H1 (cell line): ENCODE measurements around the gene PITX1. TPM values are rescaled to one million over a fixed set of nuclear protein-coding genes. Genes with fewer than 3 reads are reported as not detected.

ENCODE experiments used
- CTCF ChIA-PET: fragments of 300-600 bp; sonication (Branson Sonifier 250); formaldehyde crosslinking; loops from one replicate; lab custom pipeline; 2021; ENCODE audit not compliant: partially characterized antibody; lab: Charles Lee
- POLR2A ChIA-PET: fragments of 300-600 bp; sonication (Branson Sonifier 250); formaldehyde crosslinking; loops from one replicate; lab custom pipeline; 2021; ENCODE audit warnings: inconsistent platforms; ENCODE audit not compliant: partially characterized antibody; lab: Charles Lee
- DNase-seq, 2 experiments: peaks; one replicate each; pipeline versions ENCODE4 v3.0.0 to v3.0.0-alpha.2; 2010 to 2022; ENCODE audit warnings: low spot score in 2 of 2, low read depth in 1 of 2, mixed read lengths in 1 of 2
- FAIRE-seq: peaks from 2 replicates; lab custom pipeline; 2011; peaks lifted over from hg19 to GRCh38; lab: Jason Lieb, UNC
- H2AFZ ChIP-seq: 2 replicates; pipeline ENCODE4 v1.8.1; 2012; ENCODE audit warnings: low read length, inconsistent platforms
- H2AK5ac ChIP-seq: 2 replicates; pipeline ENCODE4 v1.6.1; 2013; ENCODE audit warnings: low read depth, low read length
- H2BK120ac ChIP-seq: replicated peaks from 2 replicates; pipeline ENCODE3; 2013; ENCODE audit warnings: low read depth, low read length, inconsistent platforms
- H2BK12ac ChIP-seq: 2 replicates; pipeline ENCODE4 v1.6.1; 2013; ENCODE audit warnings: low read depth, low read length
- H2BK15ac ChIP-seq: 2 replicates; pipeline ENCODE4 v1.6.1; 2013; ENCODE audit warnings: low read length
- H2BK20ac ChIP-seq: 2 replicates; pipeline ENCODE4 v1.6.1; 2013; ENCODE audit warnings: low read length
- H2BK5ac ChIP-seq: 2 replicates; pipeline ENCODE4 v1.6.1; 2013; ENCODE audit warnings: low read depth, low read length
- H3K14ac ChIP-seq: 2 replicates; pipeline ENCODE4 v1.6.1; 2013; ENCODE audit warnings: inconsistent platforms; ENCODE audit not compliant: insufficient read length
- H3K18ac ChIP-seq: 2 replicates; pipeline ENCODE4 v1.6.1; 2013; ENCODE audit warnings: low read length; ENCODE audit errors: extremely low read depth
- H3K23ac ChIP-seq: 2 replicates; pipeline ENCODE4 v1.6.1; 2013; ENCODE audit warnings: inconsistent platforms; ENCODE audit not compliant: insufficient read length
- H3K23me2 ChIP-seq: 2 replicates; pipeline ENCODE4 v1.6.1; 2013; ENCODE audit warnings: low read depth, low read length
- H3K27ac ChIP-seq: 2 replicates; pipeline ENCODE4 v1.6.1; 2011; ENCODE audit warnings: low read depth, low read length, inconsistent platforms
- H3K27me3 ChIP-seq, 4 experiments: replicated peaks in 1 of 4; 1 replicate in 1 of 4; 2 replicates in 3 of 4; pipeline versions ENCODE4 v1.6.1 to v1.8.1; 2011 to 2013; ENCODE audit warnings: low read length in 3 of 4, mild to moderate bottlenecking in 3 of 4, inconsistent platforms in 2 of 4, mixed read lengths in 2 of 4, moderate library complexity in 1 of 4; ENCODE audit not compliant: control insufficient read depth in 3 of 4, insufficient read depth in 3 of 4; ENCODE audit errors: extremely low read depth in 1 of 4
- H3K36me3 ChIP-seq, 4 experiments: 2 replicates each; pipeline versions ENCODE4 v1.6.1 to v1.8.1; 2011 to 2013; ENCODE audit warnings: mild to moderate bottlenecking in 4 of 4, low read length in 3 of 4, moderate library complexity in 2 of 4, control low read depth in 1 of 4, inconsistent platforms in 1 of 4; ENCODE audit not compliant: insufficient read depth in 4 of 4, control insufficient read depth in 2 of 4
- H3K4ac ChIP-seq: replicated peaks from 2 replicates; pipeline ENCODE3; 2013; ENCODE audit warnings: low read length, low read depth, mixed read lengths, inconsistent platforms; ENCODE audit not compliant: insufficient read length
- H3K4me1 ChIP-seq, 4 experiments: replicated peaks in 1 of 4; 1 replicate in 1 of 4; 2 replicates in 3 of 4; pipeline versions ENCODE4 v1.6.1 to v1.8.1; 2011 to 2013; ENCODE audit warnings: low read length in 3 of 4, inconsistent platforms in 2 of 4, mixed read lengths in 1 of 4; ENCODE audit not compliant: insufficient read depth in 4 of 4, control insufficient read depth in 3 of 4
- H3K4me2 ChIP-seq, 2 experiments: 2 replicates each; pipeline versions ENCODE4 v1.6.1 to v1.8.1; 2011 to 2013; ENCODE audit warnings: low read depth in 2 of 2, low read length in 2 of 2, control low read depth in 1 of 2, inconsistent platforms in 1 of 2, mild to moderate bottlenecking in 1 of 2; ENCODE audit not compliant: insufficient read depth in 1 of 2
- H3K4me3 ChIP-seq, 4 experiments: fragments of 200-600, 300-600 bp in 1 of 4; sonication (generic), shearing (Covaris generic), sonication (Bioruptor Twin) in 1 of 4; 2 replicates each; pipeline versions ENCODE4 v1.5.1 to v1.8.1; 2011 to 2016; ENCODE audit warnings: low read length in 4 of 4, low read depth in 3 of 4, control low read depth in 2 of 4, inconsistent platforms in 2 of 4, mild to moderate bottlenecking in 2 of 4, mixed read lengths in 1 of 4, moderate library complexity in 1 of 4; ENCODE audit not compliant: insufficient read depth in 2 of 4; ENCODE audit errors: extremely low read depth in 1 of 4
- H3K56ac ChIP-seq: replicated peaks from 2 replicates; pipeline ENCODE3; 2013; ENCODE audit warnings: low read depth, mild to moderate bottlenecking, mixed read lengths, low read length, inconsistent platforms; ENCODE audit not compliant: insufficient read length
- H3K79me1 ChIP-seq: 2 replicates; pipeline ENCODE4 v1.6.1; 2013; ENCODE audit warnings: low read depth, low read length, control low read depth
- H3K79me2 ChIP-seq, 2 experiments: 2 replicates each; pipeline versions ENCODE4 v1.6.1 to v1.8.1; 2012 to 2013; ENCODE audit warnings: low read length in 2 of 2, mild to moderate bottlenecking in 2 of 2, inconsistent platforms in 1 of 2; ENCODE audit not compliant: insufficient read depth in 2 of 2, control insufficient read depth in 1 of 2
- H3K9ac ChIP-seq, 4 experiments: replicated peaks in 1 of 4; 1 replicate in 1 of 4; 2 replicates in 3 of 4; pipeline versions ENCODE4 v1.6.1 to v1.8.1; 2011 to 2013; ENCODE audit warnings: low read depth in 3 of 4, low read length in 3 of 4, control low read depth in 2 of 4, mild to moderate bottlenecking in 2 of 4, moderate library complexity in 2 of 4, inconsistent platforms in 1 of 4; ENCODE audit errors: extremely low read depth in 1 of 4
- H3K9me3 ChIP-seq, 2 experiments: 2 replicates each; pipeline versions ENCODE4 v1.6.1 to v1.8.1; 2012 to 2013; ENCODE audit warnings: mild to moderate bottlenecking in 2 of 2, moderate library complexity in 2 of 2, control low read depth in 1 of 2, inconsistent platforms in 1 of 2, low read depth in 1 of 2, low read length in 1 of 2, mixed read lengths in 1 of 2; ENCODE audit not compliant: insufficient read depth in 2 of 2
- H4K20me1 ChIP-seq, 2 experiments: replicated peaks in 1 of 2; 2 replicates each; pipeline versions ENCODE3 to v1.8.1; 2011 to 2013; ENCODE audit warnings: inconsistent platforms in 2 of 2, low read length in 2 of 2, mild to moderate bottlenecking in 1 of 2; ENCODE audit not compliant: insufficient read depth in 2 of 2, control insufficient read depth in 1 of 2
- H4K5ac ChIP-seq: 2 replicates; pipeline ENCODE4 v1.6.1; 2013; ENCODE audit warnings: low read length, low read depth, mixed read lengths, inconsistent platforms; ENCODE audit not compliant: insufficient read length
- H4K8ac ChIP-seq: 2 replicates; pipeline ENCODE4 v1.8.0; 2013; ENCODE audit warnings: mild to moderate bottlenecking, moderate library complexity, low read length, inconsistent platforms; ENCODE audit not compliant: insufficient read depth; ENCODE audit errors: extremely low read depth
- H4K91ac ChIP-seq: replicated peaks from 2 replicates; pipeline ENCODE3; 2013; ENCODE audit warnings: low read length, mixed read lengths, inconsistent platforms; ENCODE audit not compliant: insufficient read length
- CHD2 ChIP-seq: IDR thresholded peaks from 2 replicates; pipeline ENCODE4 v1.6.1; 2012; ENCODE audit warnings: low read length, improper control_type of control experiment
- CTBP2 ChIP-seq: IDR thresholded peaks from 2 replicates; pipeline ENCODE4 v1.7.0; 2011; ENCODE audit warnings: borderline replicate concordance, mild to moderate bottlenecking, moderate library complexity, mixed read lengths, low read length; ENCODE audit not compliant: insufficient read depth, insufficient read length
- KDM4A ChIP-seq: IDR thresholded peaks from one replicate; pipeline ENCODE4 v1.7.1; 2012; ENCODE audit warnings: low read depth, mild to moderate bottlenecking, moderate library complexity, low read length, inconsistent platforms; ENCODE audit not compliant: severe bottlenecking
- RFX5 ChIP-seq: IDR thresholded peaks from 2 replicates; pipeline ENCODE4 v1.6.1; 2011; ENCODE audit warnings: low read depth, low read length, improper control_type of control experiment, borderline replicate concordance
- SIRT6 ChIP-seq: IDR thresholded peaks from one replicate; pipeline ENCODE4 v1.7.1; 2012; ENCODE audit warnings: low read length, inconsistent platforms
- YY1 ChIP-seq: IDR thresholded peaks from 2 replicates; pipeline ENCODE4 v1.6.1; 2011; ENCODE audit warnings: low read depth, mild to moderate bottlenecking, low read length
- WGBS, 2 experiments: shearing (Covaris generic) in 1 of 2; methylation state at CpG; one replicate each; pipeline versions ENCODE4 v1.1.6 to v1.1.7; 2013 to 2015; ENCODE audit warnings: low lambda C conversion rate in 2 of 2, mixed read lengths in 2 of 2, inconsistent platforms in 1 of 2, low coverage in 1 of 2, missing lambda C conversion rate in 1 of 2; ENCODE audit not compliant: insufficient replicate concordance in 2 of 2, insufficient coverage in 1 of 2, insufficient read length in 1 of 2; ENCODE audit errors: extremely low coverage in 1 of 2, missing lambda C conversion rate in 1 of 2; 5-methylcytosine and 5-hydroxymethylcytosine counted together
- polyA plus RNA-seq, 7 experiments: library from polyadenylated mRNA; depleted of rRNA in 3 of 7; stranded (reverse) in 5 of 7; unstranded in 2 of 7; fragments of >200 nt in 5 of 7; fragments of 200-250 nt in 2 of 7; gene quantifications; 1 replicate in 5 of 7; 2 replicates in 1 of 7; 4 replicates in 1 of 7; pipeline versions ENCODE4 v1.2.1 to v1.2.3, GENCODE V29; 2011 to 2013; ENCODE audit warnings: missing spikeins in 2 of 7, mixed read lengths in 2 of 7
- total RNA-seq: library from RNA; stranded (reverse); fragmentation: NEBNext Ultra II Directional; extraction: Animal tissue kit (Norgen Biotek cat#: 25700); gene quantifications from 2 replicates; pipeline ENCODE4 v1.2.1, GENCODE V29; 2021
- TF ChIP-seq, protein P1 (sequence below): IDR thresholded peaks from 2 replicates; pipeline ENCODE4 v1.6.1; 2012; ENCODE audit warnings: inconsistent platforms

The PITX1 gene
- total and polyA plus RNA-seq, 2 of the 8 experiments (the other 6 are each of a cell fraction or from before 2014, with no cell fraction given) = 0.03 TPM; not detected in 1

GRCh38 chr5:135057233-135057632 lies 23.2 kb upstream of the PITX1 start:
- H2AFZ ChIP-seq = no peak overlapping the region
- no peak overlapping the region for H3K4me3 ChIP-seq
- H2BK5ac ChIP-seq = no peak overlapping the region
- 81% methylated on average over 2 of the region's 2 CpGs; no CpG with 5 or more reads in 1 of the 2 experiments for WGBS, 2 experiments
- H3K79me2 ChIP-seq = no peaks in the 10 kb centered on the region
- no peak overlapping the region for H3K18ac ChIP-seq
- no peak for FAIRE-seq
- no peaks in the 10 kb centered on the region for H3K36me3 ChIP-seq
- ChIA-PET CTCF (interaction anchor here (0.6 to 1.5 kb wide), 2 partner anchors 11 to 143 kb away, joined by 3 read pairs; no protein-coding TSS in a partner anchor), POLR2A (no interaction called here)
- no peak overlapping the region for H3K9ac ChIP-seq
- no peak overlapping the region for H2AK5ac ChIP-seq
- no peaks in the 10 kb centered on the region for H3K9me3 ChIP-seq
- H3K56ac ChIP-seq = no peak overlapping the region
- no peak overlapping the region for H4K91ac ChIP-seq
- no peak overlapping the region for H4K5ac ChIP-seq
- no peak overlapping the region for H3K4me2 ChIP-seq
- H2BK15ac ChIP-seq = no peak overlapping the region
- H2BK120ac ChIP-seq = no peak overlapping the region
- H4K8ac ChIP-seq = no peak overlapping the region
- no peak overlapping the region for H3K27ac ChIP-seq
- H3K14ac ChIP-seq = no peak overlapping the region
- DNase-seq = no peak
- H2BK12ac ChIP-seq = no peak overlapping the region
- 0 out of 7 replicates have a peak, but pooled peaks cover 0 to 2% (median 0%) of the 10 kb centered on the region in 4 experiments for H3K4me1 ChIP-seq
- no peak overlapping the region for H3K23ac ChIP-seq
- H3K23me2 ChIP-seq = no peaks in the 10 kb centered on the region; the same call in 1 of the 2 replicates
- H3K79me1 ChIP-seq = no peaks in the 10 kb centered on the region
- no peak overlapping the region for H3K4ac ChIP-seq
- H4K20me1 ChIP-seq = no peaks in the 10 kb centered on the region
- H2BK20ac ChIP-seq = no peak overlapping the region
- H3K27me3 ChIP-seq = peaks cover 0 to 22% (median 13%) of the 10 kb centered on the region in 4 experiments; a peak in 4 of 7 replicates
- TF ChIP-seq CHD2 (no peak), YY1 (no peak), KDM4A (no peak), CTBP2 (no peak), SIRT6 (no peak), RFX5 (no peak)
- TF ChIP-seq, protein P1, sequence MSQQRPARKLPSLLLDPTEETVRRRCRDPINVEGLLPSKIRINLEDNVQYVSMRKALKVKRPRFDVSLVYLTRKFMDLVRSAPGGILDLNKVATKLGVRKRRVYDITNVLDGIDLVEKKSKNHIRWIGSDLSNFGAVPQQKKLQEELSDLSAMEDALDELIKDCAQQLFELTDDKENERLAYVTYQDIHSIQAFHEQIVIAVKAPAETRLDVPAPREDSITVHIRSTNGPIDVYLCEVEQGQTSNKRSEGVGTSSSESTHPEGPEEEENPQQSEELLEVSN = no peak
